ENCODE measurements around the gene GSG1.

GSG1 gene

GRCh38 chr12:13104409-13104808 is 942 bp upstream of the GSG1 start:
- peaks cover 7% of the 10 kb centered on the region for H3K4me1 ChIP-seq (ENCODE audit: insufficient read depth, insufficient read length)
- TF ChIP-seq SUZ12 (IDR thresholded peaks at IDR 0.05; ENCODE audit: extremely low read depth, insufficient read depth, insufficient read length) (no peak), YY1 (IDR thresholded peaks at IDR 0.05; ENCODE audit: insufficient read depth, insufficient read length) (no peak), ZNF274 (IDR thresholded peaks at IDR 0.05; ENCODE audit: low read depth, low read length) (no peak)
- no peaks in the 10 kb centered on the region for H3K36me3 ChIP-seq (ENCODE audit: insufficient read depth, insufficient read length, low read length)
- H3K9ac ChIP-seq (ENCODE audit: insufficient read length, low read depth) = no peak overlapping the region
- H3K9me3 ChIP-seq (ENCODE audit: insufficient read depth, low read length) = no peaks in the 10 kb centered on the region
- peaks cover 13% of the 10 kb centered on the region for H3K27me3 ChIP-seq (ENCODE audit: insufficient read depth, insufficient read length)
- DNase-seq (ENCODE audit: low read depth, low spot score) = no peak
- H3K4me3 ChIP-seq (ENCODE audit: insufficient read length, low read depth) = no peak overlapping the region

GRCh38 chr12:13102461-13103195 is 839 bp downstream of the GSG1 start:
- no peak for TF ChIP-seq YY1 (IDR thresholded peaks at IDR 0.05; ENCODE audit: insufficient read depth, insufficient read length)
- no peak for TF ChIP-seq SUZ12 (IDR thresholded peaks at IDR 0.05; ENCODE audit: extremely low read depth, insufficient read depth, insufficient read length)
- TF ChIP-seq ZNF274 (IDR thresholded peaks at IDR 0.05; ENCODE audit: low read depth, low read length) = no peak
- Histone ChIP-seq H3K27me3 (ENCODE audit: insufficient read depth, insufficient read length) (peaks cover 13% of the 10 kb centered on the region), H3K4me3 (ENCODE audit: insufficient read length, low read depth) (no peak overlapping the region), H3K4me1 (ENCODE audit: insufficient read depth, insufficient read length) (peaks cover 7% of the 10 kb centered on the region), H3K9me3 (ENCODE audit: insufficient read depth, low read length) (no peaks in the 10 kb centered on the region), H3K36me3 (ENCODE audit: insufficient read depth, insufficient read length, low read length) (no peaks in the 10 kb centered on the region), H3K9ac (ENCODE audit: insufficient read length, low read depth) (no peak overlapping the region)
- no peak for DNase-seq (ENCODE audit: low read depth, low spot score)

GRCh38 chr12:13101821-13102375 is 1.6 kb downstream of the GSG1 start:
- H3K9me3 ChIP-seq (ENCODE audit: insufficient read depth, low read length) = no peaks in the 10 kb centered on the region
- H3K4me3 ChIP-seq (ENCODE audit: insufficient read length, low read depth) = peak overlapping the region; percentile 68
- H3K4me1 ChIP-seq (ENCODE audit: insufficient read depth, insufficient read length) = peaks cover 7% of the 10 kb centered on the region
- DNase-seq (ENCODE audit: low read depth, low spot score) = no peak
- H3K36me3 ChIP-seq (ENCODE audit: insufficient read depth, insufficient read length, low read length) = no peaks in the 10 kb centered on the region
- H3K9ac ChIP-seq (ENCODE audit: insufficient read length, low read depth) = peak overlapping the region; percentile 82
- peaks cover 13% of the 10 kb centered on the region for H3K27me3 ChIP-seq (ENCODE audit: insufficient read depth, insufficient read length)
- TF ChIP-seq YY1 (IDR thresholded peaks at IDR 0.05; ENCODE audit: insufficient read depth, insufficient read length) (no peak), ZNF274 (IDR thresholded peaks at IDR 0.05; ENCODE audit: low read depth, low read length) (no peak), SUZ12 (IDR thresholded peaks at IDR 0.05; ENCODE audit: extremely low read depth, insufficient read depth, insufficient read length) (no peak)

- Histone ChIP-seq H3K27me3 (ENCODE audit: insufficient read depth, insufficient read length) (peaks cover 13% of the 10 kb centered on the region), H3K36me3 (ENCODE audit: insufficient read depth, insufficient read length, low read length) (no peaks in the 10 kb centered on the region), H3K4me1 (ENCODE audit: insufficient read depth, insufficient read length) (peaks cover 7% of the 10 kb centered on the region), H3K4me3 (ENCODE audit: insufficient read length, low read depth) (peak overlapping the region; percentile 68), H3K9me3 (ENCODE audit: insufficient read depth, low read length) (no peaks in the 10 kb centered on the region), H3K9ac (ENCODE audit: insufficient read length, low read depth) (peak overlapping the region; percentile 82)
- peak; percentile 97 for DNase-seq (ENCODE audit: low read depth, low spot score)
- TF ChIP-seq YY1 (IDR thresholded peaks at IDR 0.05; ENCODE audit: insufficient read depth, insufficient read length) (no peak), ZNF274 (IDR thresholded peaks at IDR 0.05; ENCODE audit: low read depth, low read length) (no peak), SUZ12 (IDR thresholded peaks at IDR 0.05; ENCODE audit: extremely low read depth, insufficient read depth, insufficient read length) (no peak)
Measured at GRCh38 chr12:13100882-13101769, 2.3 kb downstream of the GSG1 start.

- no peak for DNase-seq (ENCODE audit: low read depth, low spot score)
- H3K9me3 ChIP-seq (ENCODE audit: insufficient read depth, low read length) = no peaks in the 10 kb centered on the region
- no peaks in the 10 kb centered on the region for H3K36me3 ChIP-seq (ENCODE audit: insufficient read depth, insufficient read length, low read length)
- H3K9ac ChIP-seq (ENCODE audit: insufficient read length, low read depth) = peak overlapping the region; percentile 80
- H3K27me3 ChIP-seq (ENCODE audit: insufficient read depth, insufficient read length) = peaks cover 13% of the 10 kb centered on the region
- H3K4me3 ChIP-seq (ENCODE audit: insufficient read length, low read depth) = peak overlapping the region; percentile 45
- peaks cover 7% of the 10 kb centered on the region for H3K4me1 ChIP-seq (ENCODE audit: insufficient read depth, insufficient read length)
- TF ChIP-seq SUZ12 (IDR thresholded peaks at IDR 0.05; ENCODE audit: extremely low read depth, insufficient read depth, insufficient read length) (no peak), ZNF274 (IDR thresholded peaks at IDR 0.05; ENCODE audit: low read depth, low read length) (no peak), YY1 (IDR thresholded peaks at IDR 0.05; ENCODE audit: insufficient read depth, insufficient read length) (no peak)
Measured at GRCh38 chr12:13100605-13100881, 2.9 kb downstream of the GSG1 start.

- peak overlapping the region; percentile 45 for H3K4me3 ChIP-seq (ENCODE audit: insufficient read length, low read depth)
Measured at GRCh38 chr12:13099844-13100604, 3.4 kb downstream of the GSG1 start.

More at GRCh38 chr12:13099844-13100604, 3.4 kb downstream of the GSG1 start:
- Histone ChIP-seq H3K36me3 (ENCODE audit: insufficient read depth, insufficient read length, low read length) (no peaks in the 10 kb centered on the region), H3K27me3 (ENCODE audit: insufficient read depth, insufficient read length) (peaks cover 13% of the 10 kb centered on the region), H3K9me3 (ENCODE audit: insufficient read depth, low read length) (no peaks in the 10 kb centered on the region), H3K4me1 (ENCODE audit: insufficient read depth, insufficient read length) (peaks cover 7% of the 10 kb centered on the region), H3K9ac (ENCODE audit: insufficient read length, low read depth) (peak overlapping the region; percentile 80)
- TF ChIP-seq ZNF274 (IDR thresholded peaks at IDR 0.05; ENCODE audit: low read depth, low read length) = no peak
- no peak for TF ChIP-seq YY1 (IDR thresholded peaks at IDR 0.05; ENCODE audit: insufficient read depth, insufficient read length)
- TF ChIP-seq SUZ12 (IDR thresholded peaks at IDR 0.05; ENCODE audit: extremely low read depth, insufficient read depth, insufficient read length) = no peak
- DNase-seq (ENCODE audit: low read depth, low spot score) = no peak
